Adipocyte (in vitro differentiated cells): ENCODE data around the gene LBHD2.

ENCODE experiments used
- DNase-seq: peaks from one replicate; pipeline ENCODE4 v3.0.0-alpha.2; 2015; ENCODE audit warnings: low read depth
- H3K27me3 ChIP-seq: replicated peaks from 2 replicates; pipeline ENCODE4 v1.7.0; 2013; ENCODE audit warnings: mild to moderate bottlenecking, low read length, moderate library complexity; ENCODE audit not compliant: control insufficient read depth, insufficient read depth
- H3K36me3 ChIP-seq: 2 replicates; pipeline ENCODE4 v1.7.0; 2013; ENCODE audit warnings: low read length, mild to moderate bottlenecking, moderate library complexity; ENCODE audit not compliant: control insufficient read depth, insufficient read depth, severe bottlenecking
- H3K4me1 ChIP-seq: 2 replicates; pipeline ENCODE4 v1.7.0; 2013; ENCODE audit warnings: mild to moderate bottlenecking, low read length, moderate library complexity; ENCODE audit not compliant: control insufficient read depth, insufficient read depth
- H3K4me3 ChIP-seq: 2 replicates; pipeline ENCODE4 v1.7.0; 2013; ENCODE audit warnings: mild to moderate bottlenecking, low read length, moderate library complexity
- H3K9ac ChIP-seq: 2 replicates; pipeline ENCODE4 v1.7.0; 2013; ENCODE audit warnings: mild to moderate bottlenecking, low read length, moderate library complexity
- H3K9me3 ChIP-seq: 2 replicates; pipeline ENCODE4 v1.7.0; 2013; ENCODE audit warnings: mild to moderate bottlenecking, low read length, moderate library complexity; ENCODE audit not compliant: control insufficient read depth

The LBHD2 gene

GRCh38 chr14:103085106-103086091, 1.4 kb downstream of the LBHD2 start:
- Histone ChIP-seq H3K27me3 (peaks cover 11% of the 10 kb centered on the region), H3K36me3 (no peaks in the 10 kb centered on the region), H3K4me3 (no peak overlapping the region), H3K4me1 (peaks cover 7% of the 10 kb centered on the region), H3K9ac (no peak overlapping the region), H3K9me3 (no peaks in the 10 kb centered on the region)
- no peak for DNase-seq

DNA sequence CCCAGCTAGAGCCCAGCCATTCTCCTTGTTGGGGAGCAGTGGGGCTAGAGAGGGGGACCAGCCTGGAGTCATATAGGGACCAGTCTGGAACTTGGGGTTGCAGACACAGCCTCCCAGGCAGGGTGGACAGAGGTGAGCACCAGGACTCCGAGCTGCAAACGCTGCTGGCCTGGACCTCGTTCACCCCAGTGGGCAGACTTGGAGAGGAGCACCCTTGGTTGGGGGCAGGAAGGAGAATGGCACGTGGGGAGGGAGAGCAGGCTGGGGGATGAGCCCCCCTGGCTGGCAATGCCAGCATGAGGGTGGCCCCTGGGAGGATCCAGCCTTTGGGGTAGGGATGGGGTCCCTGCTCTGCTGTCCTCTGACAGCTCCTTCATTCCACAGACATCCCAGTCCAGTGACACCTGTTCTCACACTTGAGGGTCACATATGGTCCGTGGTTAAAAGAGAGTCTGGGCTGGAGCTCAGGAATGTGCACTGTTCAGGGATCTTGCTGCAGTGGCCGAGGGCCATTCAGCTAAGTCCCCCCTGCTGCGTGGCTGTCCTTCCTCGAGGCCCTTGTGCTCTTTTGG, 2.8 kb downstream of the LBHD2 start:
- Histone ChIP-seq H3K36me3 (no peaks in the 10 kb centered on the region), H3K9me3 (no peaks in the 10 kb centered on the region), H3K4me1 (peaks cover 10% of the 10 kb centered on the region), H3K9ac (no peak overlapping the region), H3K27me3 (peaks cover 15% of the 10 kb centered on the region), H3K4me3 (no peak overlapping the region)
- no peak for DNase-seq

DNA sequence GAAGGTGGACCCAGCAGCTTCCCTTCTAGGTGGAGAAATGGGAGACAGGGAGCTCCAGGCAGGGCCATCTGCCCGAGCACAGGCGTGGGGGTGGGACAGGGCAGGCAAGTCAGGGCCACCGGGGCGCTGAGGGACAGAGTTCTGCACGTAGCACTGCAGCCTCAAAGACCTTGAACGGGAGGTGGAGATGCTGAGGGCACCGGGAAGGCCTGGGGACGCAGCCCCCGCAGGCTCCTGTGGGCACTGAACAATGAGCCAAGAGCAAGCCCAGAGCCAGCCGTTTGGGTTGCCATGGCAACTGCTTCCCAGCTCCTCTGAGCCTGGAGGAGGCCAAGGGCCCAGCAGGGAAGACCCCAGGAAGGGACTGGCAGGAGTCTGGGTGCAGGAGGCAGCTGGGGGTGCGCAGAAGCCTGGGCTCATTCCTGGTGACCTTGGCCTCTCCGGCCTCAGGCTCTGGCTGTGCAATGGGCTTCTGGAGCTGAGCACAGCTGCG, 3.4 kb downstream of the LBHD2 start:
- Histone ChIP-seq H3K36me3 (no peaks in the 10 kb centered on the region), H3K27me3 (peaks cover 15% of the 10 kb centered on the region), H3K9me3 (no peaks in the 10 kb centered on the region), H3K4me1 (peaks cover 10% of the 10 kb centered on the region), H3K9ac (no peak overlapping the region), H3K4me3 (no peak overlapping the region)
- DNase-seq: no peak

DNA sequence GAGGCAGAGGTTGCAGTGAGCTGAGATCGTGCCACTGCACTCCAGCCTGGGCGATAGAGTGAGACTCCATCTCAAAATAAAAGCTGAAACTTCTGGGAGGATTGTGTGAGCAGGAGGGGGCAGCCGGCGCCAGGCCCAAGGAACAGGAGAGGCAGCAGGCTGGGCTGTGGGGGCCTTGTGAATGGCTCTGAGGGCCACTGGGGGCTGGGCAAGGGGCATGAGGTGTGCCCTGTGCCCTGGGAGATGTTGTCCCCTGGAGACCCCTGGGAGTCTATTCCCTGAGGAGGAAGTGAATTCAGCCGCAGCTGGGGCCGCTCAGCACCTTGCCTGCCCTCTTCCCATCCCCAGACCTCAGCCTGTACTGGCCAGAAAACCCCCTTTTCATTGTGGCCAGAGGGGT, 4.9 kb downstream of the LBHD2 start:
- no peaks in the 10 kb centered on the region for H3K9me3 ChIP-seq
- H3K36me3 ChIP-seq: no peaks in the 10 kb centered on the region
- H3K4me3 ChIP-seq: no peak overlapping the region
- no peak overlapping the region for H3K9ac ChIP-seq
- H3K27me3 ChIP-seq: peaks cover 15% of the 10 kb centered on the region
- peaks cover 10% of the 10 kb centered on the region for H3K4me1 ChIP-seq
- DNase-seq: no peak

DNA sequence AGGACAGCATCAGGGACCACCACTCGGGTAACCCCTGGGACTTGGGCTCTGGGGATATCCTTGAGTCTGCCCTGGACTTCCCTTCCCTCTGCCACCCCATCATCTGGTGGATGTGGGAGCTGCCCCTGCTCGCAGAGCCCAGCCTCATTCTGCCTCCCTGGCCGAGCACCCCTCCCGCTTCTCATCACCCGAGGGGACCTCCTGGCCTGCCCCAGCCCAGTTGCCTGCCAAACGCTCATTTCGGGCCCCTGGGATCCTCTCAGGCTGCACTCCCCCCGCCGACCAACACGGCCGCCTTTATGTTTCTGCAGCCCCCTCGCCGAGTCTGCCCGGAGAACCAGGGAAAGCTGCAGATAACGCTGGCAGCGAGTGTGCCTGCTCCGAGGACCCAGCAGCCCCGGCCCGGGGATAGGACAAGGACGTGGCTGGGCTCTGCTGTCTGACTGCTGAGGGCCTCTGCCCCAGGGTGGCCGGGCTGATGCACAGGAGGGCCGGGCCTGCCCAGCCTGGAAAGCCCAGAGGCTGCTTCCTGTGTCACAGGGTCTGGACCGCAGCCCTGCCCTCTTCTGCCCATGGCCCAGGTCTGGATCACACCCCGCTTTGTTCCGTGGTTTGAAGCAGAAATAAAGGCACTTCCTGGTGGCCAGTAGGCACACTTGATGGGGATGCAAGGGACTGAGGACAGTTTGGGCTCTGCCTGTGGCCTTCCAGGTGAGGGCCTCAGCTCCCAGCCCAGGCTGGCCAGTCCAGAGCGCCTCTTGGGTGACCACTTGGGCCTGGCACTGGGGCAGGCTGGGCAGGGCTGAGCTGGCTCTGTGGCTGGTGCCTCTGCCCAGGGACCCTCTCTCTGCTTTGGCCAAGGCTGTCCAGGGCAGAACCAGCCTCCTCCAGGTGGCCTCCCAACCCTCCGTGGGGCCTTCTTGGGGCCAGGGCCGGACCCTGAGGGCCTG, 5.7 kb downstream of the LBHD2 start:
- peaks cover 11% of the 10 kb centered on the region for H3K27me3 ChIP-seq
- H3K36me3 ChIP-seq: no peaks in the 10 kb centered on the region
- H3K4me1 ChIP-seq: peaks cover 4% of the 10 kb centered on the region
- no peaks in the 10 kb centered on the region for H3K9me3 ChIP-seq
- H3K4me3 ChIP-seq: no peak overlapping the region
- no peak for DNase-seq
- no peak overlapping the region for H3K9ac ChIP-seq

DNA sequence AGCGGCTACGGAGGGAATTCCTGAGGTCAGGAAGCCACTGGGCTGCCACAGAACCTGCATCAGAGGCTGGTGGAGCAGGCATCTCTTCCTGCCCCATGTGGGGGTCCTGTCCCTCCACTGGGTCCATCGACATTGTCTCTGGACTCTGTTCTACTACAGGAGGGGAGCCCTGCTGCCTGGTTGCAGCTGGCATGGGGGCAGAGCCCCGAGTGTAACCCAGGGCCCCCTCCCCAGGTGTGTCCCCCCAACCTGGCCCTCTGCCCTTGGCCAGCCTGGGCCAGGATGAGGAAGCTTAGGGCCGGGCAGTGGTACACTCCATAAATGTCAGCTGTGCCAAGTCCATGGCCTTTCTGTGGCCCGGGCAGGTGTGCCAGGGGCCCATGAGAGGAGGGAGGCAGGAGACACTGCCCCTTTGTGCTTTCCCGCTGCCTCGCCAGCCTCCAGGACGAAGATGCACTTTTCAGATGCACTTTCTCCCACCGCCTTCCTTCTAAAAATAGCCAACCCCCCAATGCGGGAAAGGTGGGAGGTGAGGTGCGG, 6.5 kb downstream of the LBHD2 start:
- no peak overlapping the region for H3K9ac ChIP-seq
- H3K27me3 ChIP-seq: peaks cover 5% of the 10 kb centered on the region
- peaks cover 3% of the 10 kb centered on the region for H3K4me1 ChIP-seq
- no peaks in the 10 kb centered on the region for H3K9me3 ChIP-seq
- no peaks in the 10 kb centered on the region for H3K36me3 ChIP-seq
- H3K4me3 ChIP-seq: no peak overlapping the region
- no peak for DNase-seq

GRCh38 chr14:103091041-103091882, 7.3 kb downstream of the LBHD2 start:
- H3K4me3 ChIP-seq: peak overlapping the region; percentile 61
- H3K4me1 ChIP-seq: peaks cover 3% of the 10 kb centered on the region
- H3K27me3 ChIP-seq: peaks cover 4% of the 10 kb centered on the region
- peak overlapping the region; percentile 46 for H3K9ac ChIP-seq
- H3K9me3 ChIP-seq: no peaks in the 10 kb centered on the region
- H3K36me3 ChIP-seq: no peaks in the 10 kb centered on the region
- DNase-seq: peak; percentile 54

DNA sequence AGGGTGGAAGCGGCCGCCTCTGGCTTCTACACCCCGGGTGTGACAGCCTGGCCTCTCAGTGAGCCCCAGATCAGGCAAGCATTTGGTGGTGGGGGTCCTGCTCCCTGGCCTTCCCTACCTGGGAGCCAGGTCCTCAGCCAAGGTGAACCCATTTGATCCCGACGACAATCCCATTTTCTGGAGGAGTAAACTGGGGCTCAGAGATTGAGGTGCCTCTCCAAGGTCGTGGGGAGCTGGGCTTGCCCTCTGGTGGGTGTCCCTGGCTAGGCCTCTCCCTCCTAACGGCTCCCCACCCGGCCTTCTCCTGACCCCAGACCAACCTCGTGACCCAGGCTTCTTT, 7.8 kb downstream of the LBHD2 start:
- no peak for DNase-seq
- Histone ChIP-seq H3K4me1 (peaks cover 3% of the 10 kb centered on the region), H3K9ac (peak overlapping the region; percentile 46), H3K9me3 (no peaks in the 10 kb centered on the region), H3K4me3 (peak overlapping the region; percentile 61), H3K36me3 (no peaks in the 10 kb centered on the region), H3K27me3 (peaks cover 4% of the 10 kb centered on the region)

GRCh38 chr14:103093856-103094405, 9.9 kb downstream of the LBHD2 start:
- DNase-seq: no peak
- Histone ChIP-seq H3K27me3 (peaks cover 4% of the 10 kb centered on the region), H3K4me3 (no peak overlapping the region), H3K4me1 (peaks cover 3% of the 10 kb centered on the region), H3K9ac (peak overlapping the region; percentile 51), H3K9me3 (no peaks in the 10 kb centered on the region), H3K36me3 (no peaks in the 10 kb centered on the region)
